Liver (tissue), 3 donors: ENCODE data around the gene TEKT2.

Experiments used
- EGR1 ChIP-seq, 2 donors: IDR thresholded peaks; 2 replicates each; pipeline ENCODE4 v1.6.1; 2016 to 2018; ENCODE audit warnings: antibody characterized with exemption in 2 of 2, low read depth in 2 of 2
- FOXA1 ChIP-seq: IDR thresholded peaks from 2 replicates; pipeline ENCODE4 v1.6.1; 2016; ENCODE audit warnings: antibody characterized with exemption
- JUND ChIP-seq, 2 donors: IDR thresholded peaks; 2 replicates each; pipeline ENCODE4 v1.6.1; 2016; ENCODE audit warnings: antibody characterized with exemption in 2 of 2
- RAD21 ChIP-seq, 2 donors: IDR thresholded peaks; 2 replicates each; pipeline ENCODE4 v1.6.1; 2016; ENCODE audit warnings: antibody characterized with exemption in 2 of 2, mild to moderate bottlenecking in 2 of 2
- TAF1 ChIP-seq: conservative IDR thresholded peaks from 2 replicates; pipeline ENCODE4 v1.6.1; 2016; ENCODE audit warnings: antibody characterized with exemption, mild to moderate bottlenecking
- YY1 ChIP-seq: IDR thresholded peaks from 2 replicates; pipeline ENCODE4 v1.6.1; 2016; ENCODE audit warnings: antibody characterized with exemption, mild to moderate bottlenecking
- TF ChIP-seq, protein P1 (sequence below): fragments of 150-350 bp; IDR thresholded peaks from 2 replicates; pipeline ENCODE4 v1.5.1; 2017; ENCODE audit warnings: improper control_type of control experiment, low read depth, low read length; ENCODE audit not compliant: missing input control
- TF ChIP-seq, protein P2 (sequence below): IDR thresholded peaks from 2 replicates; pipeline ENCODE4 v1.6.1; 2016; ENCODE audit warnings: antibody characterized with exemption, mild to moderate bottlenecking
- TF ChIP-seq, protein P3 (sequence below): IDR thresholded peaks from 2 replicates; pipeline ENCODE4 v1.6.1; 2016; ENCODE audit warnings: antibody characterized with exemption
- TF ChIP-seq, protein P4 (sequence below): IDR thresholded peaks from 2 replicates; pipeline ENCODE4 v1.6.1; 2016; ENCODE audit warnings: antibody characterized with exemption
- donor health status: healthy.
- donor health status: healthy.

DNA sequence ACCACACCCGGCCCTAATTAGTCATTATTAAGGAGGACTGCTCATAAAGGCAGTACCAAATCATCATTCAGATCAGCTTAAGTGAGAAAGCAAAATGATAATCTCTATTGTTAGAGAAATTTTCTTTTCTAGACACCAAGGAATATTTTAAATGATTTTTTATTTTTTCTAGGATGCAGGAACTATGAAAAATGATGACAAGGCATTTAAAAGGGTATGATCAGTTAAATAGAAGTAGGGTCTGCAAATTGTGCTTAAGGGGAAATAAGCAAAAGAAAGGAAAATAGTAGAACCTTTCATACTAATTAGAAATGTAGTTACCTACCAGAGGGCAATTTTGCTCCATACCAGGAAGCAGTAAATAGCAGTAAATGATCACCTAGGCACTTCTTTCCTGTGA lies 21.6 kb upstream of the TEKT2 start:
- no peak for TF ChIP-seq FOXA1
- TF ChIP-seq, protein P1, sequence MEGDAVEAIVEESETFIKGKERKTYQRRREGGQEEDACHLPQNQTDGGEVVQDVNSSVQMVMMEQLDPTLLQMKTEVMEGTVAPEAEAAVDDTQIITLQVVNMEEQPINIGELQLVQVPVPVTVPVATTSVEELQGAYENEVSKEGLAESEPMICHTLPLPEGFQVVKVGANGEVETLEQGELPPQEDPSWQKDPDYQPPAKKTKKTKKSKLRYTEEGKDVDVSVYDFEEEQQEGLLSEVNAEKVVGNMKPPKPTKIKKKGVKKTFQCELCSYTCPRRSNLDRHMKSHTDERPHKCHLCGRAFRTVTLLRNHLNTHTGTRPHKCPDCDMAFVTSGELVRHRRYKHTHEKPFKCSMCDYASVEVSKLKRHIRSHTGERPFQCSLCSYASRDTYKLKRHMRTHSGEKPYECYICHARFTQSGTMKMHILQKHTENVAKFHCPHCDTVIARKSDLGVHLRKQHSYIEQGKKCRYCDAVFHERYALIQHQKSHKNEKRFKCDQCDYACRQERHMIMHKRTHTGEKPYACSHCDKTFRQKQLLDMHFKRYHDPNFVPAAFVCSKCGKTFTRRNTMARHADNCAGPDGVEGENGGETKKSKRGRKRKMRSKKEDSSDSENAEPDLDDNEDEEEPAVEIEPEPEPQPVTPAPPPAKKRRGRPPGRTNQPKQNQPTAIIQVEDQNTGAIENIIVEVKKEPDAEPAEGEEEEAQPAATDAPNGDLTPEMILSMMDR: no peak
- TF ChIP-seq RAD21 (IDR thresholded peaks at IDR 0.05): no peak
- TF ChIP-seq, protein P2, sequence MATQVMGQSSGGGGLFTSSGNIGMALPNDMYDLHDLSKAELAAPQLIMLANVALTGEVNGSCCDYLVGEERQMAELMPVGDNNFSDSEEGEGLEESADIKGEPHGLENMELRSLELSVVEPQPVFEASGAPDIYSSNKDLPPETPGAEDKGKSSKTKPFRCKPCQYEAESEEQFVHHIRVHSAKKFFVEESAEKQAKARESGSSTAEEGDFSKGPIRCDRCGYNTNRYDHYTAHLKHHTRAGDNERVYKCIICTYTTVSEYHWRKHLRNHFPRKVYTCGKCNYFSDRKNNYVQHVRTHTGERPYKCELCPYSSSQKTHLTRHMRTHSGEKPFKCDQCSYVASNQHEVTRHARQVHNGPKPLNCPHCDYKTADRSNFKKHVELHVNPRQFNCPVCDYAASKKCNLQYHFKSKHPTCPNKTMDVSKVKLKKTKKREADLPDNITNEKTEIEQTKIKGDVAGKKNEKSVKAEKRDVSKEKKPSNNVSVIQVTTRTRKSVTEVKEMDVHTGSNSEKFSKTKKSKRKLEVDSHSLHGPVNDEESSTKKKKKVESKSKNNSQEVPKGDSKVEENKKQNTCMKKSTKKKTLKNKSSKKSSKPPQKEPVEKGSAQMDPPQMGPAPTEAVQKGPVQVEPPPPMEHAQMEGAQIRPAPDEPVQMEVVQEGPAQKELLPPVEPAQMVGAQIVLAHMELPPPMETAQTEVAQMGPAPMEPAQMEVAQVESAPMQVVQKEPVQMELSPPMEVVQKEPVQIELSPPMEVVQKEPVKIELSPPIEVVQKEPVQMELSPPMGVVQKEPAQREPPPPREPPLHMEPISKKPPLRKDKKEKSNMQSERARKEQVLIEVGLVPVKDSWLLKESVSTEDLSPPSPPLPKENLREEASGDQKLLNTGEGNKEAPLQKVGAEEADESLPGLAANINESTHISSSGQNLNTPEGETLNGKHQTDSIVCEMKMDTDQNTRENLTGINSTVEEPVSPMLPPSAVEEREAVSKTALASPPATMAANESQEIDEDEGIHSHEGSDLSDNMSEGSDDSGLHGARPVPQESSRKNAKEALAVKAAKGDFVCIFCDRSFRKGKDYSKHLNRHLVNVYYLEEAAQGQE: no peak
- TF ChIP-seq, protein P3, sequence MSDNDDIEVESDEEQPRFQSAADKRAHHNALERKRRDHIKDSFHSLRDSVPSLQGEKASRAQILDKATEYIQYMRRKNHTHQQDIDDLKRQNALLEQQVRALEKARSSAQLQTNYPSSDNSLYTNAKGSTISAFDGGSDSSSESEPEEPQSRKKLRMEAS: no peak
- no peak for TF ChIP-seq JUND (IDR thresholded peaks at IDR 0.05)
- no peak for TF ChIP-seq TAF1
- no peak for TF ChIP-seq EGR1 (IDR thresholded peaks at IDR 0.05; ENCODE audit: low read depth in 2 of 2)
- TF ChIP-seq, protein P4, sequence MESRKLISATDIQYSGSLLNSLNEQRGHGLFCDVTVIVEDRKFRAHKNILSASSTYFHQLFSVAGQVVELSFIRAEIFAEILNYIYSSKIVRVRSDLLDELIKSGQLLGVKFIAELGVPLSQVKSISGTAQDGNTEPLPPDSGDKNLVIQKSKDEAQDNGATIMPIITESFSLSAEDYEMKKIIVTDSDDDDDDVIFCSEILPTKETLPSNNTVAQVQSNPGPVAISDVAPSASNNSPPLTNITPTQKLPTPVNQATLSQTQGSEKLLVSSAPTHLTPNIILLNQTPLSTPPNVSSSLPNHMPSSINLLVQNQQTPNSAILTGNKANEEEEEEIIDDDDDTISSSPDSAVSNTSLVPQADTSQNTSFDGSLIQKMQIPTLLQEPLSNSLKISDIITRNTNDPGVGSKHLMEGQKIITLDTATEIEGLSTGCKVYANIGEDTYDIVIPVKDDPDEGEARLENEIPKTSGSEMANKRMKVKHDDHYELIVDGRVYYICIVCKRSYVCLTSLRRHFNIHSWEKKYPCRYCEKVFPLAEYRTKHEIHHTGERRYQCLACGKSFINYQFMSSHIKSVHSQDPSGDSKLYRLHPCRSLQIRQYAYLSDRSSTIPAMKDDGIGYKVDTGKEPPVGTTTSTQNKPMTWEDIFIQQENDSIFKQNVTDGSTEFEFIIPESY: no peak
- no peak for TF ChIP-seq YY1
